Esophagus muscularis mucosa (tissue), 4 donors: ENCODE measurements around the gene ITGA5. TPM values are rescaled to one million over a fixed set of nuclear protein-coding genes. Genes with fewer than 3 reads are reported as not detected.
A peak's percentile ranks its signal among the peaks of the same experiment; 100 is the strongest.

ENCODE experiments used
- DNase-seq: peaks from one replicate; pipeline ENCODE4 v3.0.0-alpha.2; 2017; ENCODE audit errors: extremely low spot score
- H3K27ac ChIP-seq, 4 donors: fragments of 200-600 bp; sonication (generic); replicated peaks in 1 of 4; 1 replicate in 3 of 4; 2 replicates in 1 of 4; pipeline ENCODE4 v1.5.1; 2016 to 2019; ENCODE audit warnings: mild to moderate bottlenecking in 1 of 4
- H3K27me3 ChIP-seq, 4 donors: fragments of 200-600 bp; sonication (generic); one replicate each; pipeline versions ENCODE4 v1.5.1 to v1.6.0; 2016 to 2019
- H3K36me3 ChIP-seq, 4 donors: fragments of 200-600 bp; sonication (generic); one replicate each; pipeline ENCODE4 v1.5.1; 2016 to 2019
- H3K4me1 ChIP-seq, 4 donors: fragments of 200-600 bp; sonication (generic); one replicate each; pipeline ENCODE4 v1.5.1; 2016 to 2019
- H3K4me3 ChIP-seq, 4 donors: fragments of 200-600 bp; sonication (generic); 1 replicate in 2 of 4; 2 replicates in 2 of 4; pipeline ENCODE4 v1.5.1; 2016 to 2019; ENCODE audit warnings: mild to moderate bottlenecking in 4 of 4, moderate library complexity in 1 of 4
- H3K9me3 ChIP-seq, 4 donors: fragments of 200-600 bp; sonication (generic); 1 replicate in 3 of 4; 2 replicates in 1 of 4; pipeline ENCODE4 v1.5.1; 2016 to 2019
- EP300 ChIP-seq: sonication (generic); formaldehyde crosslinking; IDR thresholded peaks from one replicate; pipeline ENCODE4 v1.6.1; 2017; ENCODE audit warnings: antibody characterized with exemption
- POLR2A ChIP-seq: fragments of 450-650 bp; IDR thresholded peaks from one replicate; pipeline ENCODE4 v1.6.1; 2017; ENCODE audit warnings: antibody characterized with exemption, moderate library complexity, mild to moderate bottlenecking, low read depth
- POLR2AphosphoS5 ChIP-seq, 2 donors: sonication (generic); formaldehyde crosslinking; IDR thresholded peaks; one replicate each; pipeline ENCODE4 v1.6.1; 2017; ENCODE audit warnings: antibody characterized with exemption in 2 of 2
- WGBS: methylation state at CpG from one replicate; pipeline ENCODE4 v1.1.5; 2018; 5-methylcytosine and 5-hydroxymethylcytosine counted together
- intact Hi-C: fragments of 100-400 bp; cut with DNase I; formaldehyde crosslinking; loops from one replicate; pipeline ENCODE4 v1.15.1; 2023
- total RNA-seq, 4 donors: library from RNA; depleted of rRNA; stranded (reverse); fragments of >200 nt; gene quantifications; one replicate each; pipeline versions ENCODE4 v1.1.0 to v1.2.1, GENCODE V29; 2016
- TF ChIP-seq, protein P1 (sequence below), 3 experiments: fragments of 200-600 bp in 2 of 3; fragments of 450-650 bp in 1 of 3; sonication (generic) in 2 of 3; IDR thresholded peaks; one replicate each; pipeline ENCODE4 v1.5.1; 2017 to 2019; ENCODE audit warnings: antibody characterized with exemption in 3 of 3, mild to moderate bottlenecking in 2 of 3, moderate library complexity in 1 of 3

ITGA5 gene
- total RNA-seq, result 100 to 1,000 TPM; 264 to 785 (median 602) TPM

GRCh38 chr12:54419088-54419887 is at the start of gene ITGA5:
TSS of gene ITGA5 (minus strand) at chr12:54419266. CDS start at chr12:54419198, 68 bp downstream.
- peaks cover 60 to 84% (median 83%) of the 10 kb centered on the region in 4 donors for H3K4me1 ChIP-seq

DNA sequence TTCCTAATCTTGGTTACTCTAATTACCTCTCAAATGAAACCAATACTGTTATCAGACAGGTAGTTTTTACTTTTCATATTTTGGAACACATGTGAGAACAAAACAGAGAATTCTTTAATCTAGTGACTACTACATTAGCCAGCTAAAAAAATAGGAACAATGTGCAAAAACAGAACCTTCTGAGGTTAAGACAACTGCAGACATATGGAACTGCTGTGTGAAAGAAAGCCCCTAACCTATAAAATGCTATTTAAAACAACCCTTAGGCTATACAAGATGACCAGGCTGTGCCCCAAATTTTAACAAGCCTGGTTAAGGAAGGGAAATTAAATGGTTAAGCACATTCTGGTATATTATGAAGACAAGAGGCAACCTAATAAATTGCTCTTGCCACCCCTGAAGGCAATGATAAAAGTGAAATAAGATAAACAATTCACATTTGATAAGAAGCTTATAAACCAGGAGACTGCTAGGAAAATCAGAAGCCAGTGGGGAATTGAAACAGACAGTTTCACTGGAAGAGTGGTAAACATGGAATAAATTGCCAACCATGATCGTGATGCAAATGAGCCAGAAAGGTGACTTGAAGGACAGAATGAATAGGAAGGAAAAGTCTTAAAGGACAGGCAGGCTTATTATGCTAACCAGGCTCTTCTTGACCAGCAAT is 46.9 kb upstream of the ITGA5 start:
- H3K4me1 ChIP-seq, result peaks cover 0 to 9% (median 2%) of the 10 kb centered on the region in 4 donors
- 59% methylated on average over 1 of the region's 1 CpG for WGBS
- intact Hi-C loops, result no loop called here
- DNase-seq, result no peak
- no peaks in the 10 kb centered on the region for H3K27me3 ChIP-seq
- H3K4me3 ChIP-seq, result no peak overlapping the region
- TF ChIP-seq POLR2A, result no peak
- TF ChIP-seq, protein P1, sequence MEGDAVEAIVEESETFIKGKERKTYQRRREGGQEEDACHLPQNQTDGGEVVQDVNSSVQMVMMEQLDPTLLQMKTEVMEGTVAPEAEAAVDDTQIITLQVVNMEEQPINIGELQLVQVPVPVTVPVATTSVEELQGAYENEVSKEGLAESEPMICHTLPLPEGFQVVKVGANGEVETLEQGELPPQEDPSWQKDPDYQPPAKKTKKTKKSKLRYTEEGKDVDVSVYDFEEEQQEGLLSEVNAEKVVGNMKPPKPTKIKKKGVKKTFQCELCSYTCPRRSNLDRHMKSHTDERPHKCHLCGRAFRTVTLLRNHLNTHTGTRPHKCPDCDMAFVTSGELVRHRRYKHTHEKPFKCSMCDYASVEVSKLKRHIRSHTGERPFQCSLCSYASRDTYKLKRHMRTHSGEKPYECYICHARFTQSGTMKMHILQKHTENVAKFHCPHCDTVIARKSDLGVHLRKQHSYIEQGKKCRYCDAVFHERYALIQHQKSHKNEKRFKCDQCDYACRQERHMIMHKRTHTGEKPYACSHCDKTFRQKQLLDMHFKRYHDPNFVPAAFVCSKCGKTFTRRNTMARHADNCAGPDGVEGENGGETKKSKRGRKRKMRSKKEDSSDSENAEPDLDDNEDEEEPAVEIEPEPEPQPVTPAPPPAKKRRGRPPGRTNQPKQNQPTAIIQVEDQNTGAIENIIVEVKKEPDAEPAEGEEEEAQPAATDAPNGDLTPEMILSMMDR (IDR thresholded peaks at IDR 0.05), result no peak
- TF ChIP-seq EP300, result no peak
- no peak for TF ChIP-seq POLR2AphosphoS5 (IDR thresholded peaks at IDR 0.05)
- H3K36me3 ChIP-seq, result no peaks in the 10 kb centered on the region
- no peaks in the 10 kb centered on the region for H3K9me3 ChIP-seq
- H3K27ac ChIP-seq, result no peak overlapping the region

More at GRCh38 chr12:54419088-54419887, at the start of gene ITGA5:
- peak; percentile 96 for DNase-seq
- Histone ChIP-seq H3K27me3 (no peaks in the 10 kb centered on the region), H3K36me3 (no peaks in the 10 kb centered on the region), H3K4me3 (peak within 1 kb of the TSS; percentile 80 to 96 (median 91)), H3K9me3 (no peaks in the 10 kb centered on the region), H3K27ac (peak within 1 kb of the TSS; percentile 91 to 97 (median 94))
- peak; percentile 86 to 96 for TF ChIP-seq POLR2AphosphoS5 (IDR thresholded peaks at IDR 0.05)
- TF ChIP-seq POLR2A, result peak; percentile 85
- TF ChIP-seq EP300, result peak; percentile 5
- TF ChIP-seq, protein P1 (IDR thresholded peaks at IDR 0.05), result no peak
- WGBS, result 1% methylated on average over 36 of the region's 46 CpGs
- intact Hi-C loops, result no loop called here

DNA sequence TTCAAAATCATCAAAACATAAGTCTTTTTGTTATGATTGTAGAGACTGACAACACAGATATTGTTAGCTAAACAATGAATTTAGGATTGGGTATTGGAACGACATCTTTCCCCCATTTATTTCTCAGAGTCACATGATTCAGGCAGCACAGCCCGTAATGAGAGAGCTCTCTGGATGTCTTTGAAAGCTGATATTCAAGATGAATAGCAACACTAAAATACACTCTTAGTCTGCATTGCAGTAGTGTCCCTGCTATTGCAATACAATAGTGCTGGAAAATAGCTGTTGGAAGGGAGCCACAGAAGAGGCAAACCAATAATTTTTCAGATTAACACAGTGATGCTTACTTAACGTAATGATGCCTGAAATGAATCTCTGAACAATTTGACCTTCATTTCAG is 44.4 kb upstream of the ITGA5 start:
- no peak for DNase-seq
- H3K9me3 ChIP-seq, result no peaks in the 10 kb centered on the region
- H3K27ac ChIP-seq, result no peak overlapping the region
- H3K36me3 ChIP-seq, result no peaks in the 10 kb centered on the region
- H3K27me3 ChIP-seq, result no peaks in the 10 kb centered on the region
- TF ChIP-seq, protein P1 (IDR thresholded peaks at IDR 0.05), result no peak
- TF ChIP-seq POLR2A (no peak), POLR2AphosphoS5 (IDR thresholded peaks at IDR 0.05) (no peak), EP300 (no peak)
- peaks cover 0 to 9% (median 2%) of the 10 kb centered on the region in 4 donors for H3K4me1 ChIP-seq
- no peak overlapping the region for H3K4me3 ChIP-seq
- intact Hi-C loops, result no loop called here
- 42% methylated on average over 3 of the region's 3 CpGs for WGBS

DNA sequence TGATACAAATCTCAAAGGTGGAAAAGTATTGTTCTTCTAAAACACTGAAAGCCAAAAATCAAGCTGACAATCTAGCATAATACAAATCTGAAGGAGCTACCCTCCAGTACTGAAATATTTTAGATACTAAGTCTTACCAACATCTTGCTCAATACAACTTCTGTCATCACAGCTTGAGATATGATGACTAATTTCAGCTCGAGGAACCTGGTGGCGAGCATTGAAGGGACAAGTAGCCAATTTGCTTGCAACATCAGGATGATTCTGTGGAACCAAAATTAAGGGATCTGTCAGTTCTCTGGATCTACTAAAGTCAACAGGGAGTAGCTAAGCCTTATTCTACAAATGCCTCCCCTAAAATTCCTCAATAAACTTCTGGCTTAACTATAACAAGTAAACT is 44.0 kb upstream of the ITGA5 start:
- H3K27me3 ChIP-seq, result no peaks in the 10 kb centered on the region
- no peak overlapping the region for H3K27ac ChIP-seq
- intact Hi-C loops, result no loop called here
- WGBS, result 60% methylated on average over 2 of the region's 2 CpGs
- peaks cover 0 to 9% (median 2%) of the 10 kb centered on the region in 4 donors for H3K4me1 ChIP-seq
- DNase-seq, result no peak
- no peaks in the 10 kb centered on the region for H3K9me3 ChIP-seq
- no peak overlapping the region for H3K4me3 ChIP-seq
- H3K36me3 ChIP-seq, result no peaks in the 10 kb centered on the region
- TF ChIP-seq POLR2A (no peak), EP300 (no peak), POLR2AphosphoS5 (IDR thresholded peaks at IDR 0.05) (peak in 1 of 2 donors; percentile 64)
- TF ChIP-seq, protein P1 (IDR thresholded peaks at IDR 0.05), result no peak
